Stimulated activated naive CD4-positive, alpha-beta T cell treated with Interleukin-2 at 50 U/mL for 16 hours (primary cell): ENCODE results near the gene GRK1.

Experiments used
- DNase-seq: peaks from one replicate; lab custom pipeline; 2025; lab: John Stamatoyannopoulos, UW

The GRK1 gene

GRCh38 chr13:113758651-113759524 lies 91.9 kb downstream of the GRK1 start, which contains the start of gene TMEM255B:
TSS of gene TMEM255B (plus strand) at chr13:113759226. CDS start at chr13:113759270, 44 bp downstream.
- peak; percentile 72 for DNase-seq

- DNase-seq = no peak
These were observed 92.6 kb downstream of the GRK1 start for GRCh38 chr13:113759525-113760137.

DNA sequence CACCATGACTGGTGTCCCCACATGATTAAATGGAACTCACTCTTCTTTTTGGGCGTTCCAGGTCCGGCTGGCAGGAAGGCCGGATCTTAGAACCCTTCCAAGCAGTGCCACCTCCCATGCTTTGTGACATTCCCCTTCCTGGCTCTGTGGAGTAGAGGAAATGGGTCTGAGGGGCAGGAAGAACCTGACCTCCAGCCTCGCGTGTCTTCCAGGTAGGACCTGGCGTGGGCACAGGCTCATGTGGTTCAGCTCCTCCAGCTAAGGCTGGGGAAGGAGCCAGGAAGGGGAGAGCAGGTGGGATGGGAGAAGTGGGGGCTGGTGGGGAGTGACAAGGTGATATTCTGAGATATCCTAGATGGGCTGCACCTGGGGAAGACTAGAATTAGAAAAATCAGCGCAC lies 94.1 kb downstream of the GRK1 start:
- DNase-seq = no peak

GRCh38 chr13:113762075-113762474 lies 95.1 kb downstream of the GRK1 start:
- no peak for DNase-seq

DNA sequence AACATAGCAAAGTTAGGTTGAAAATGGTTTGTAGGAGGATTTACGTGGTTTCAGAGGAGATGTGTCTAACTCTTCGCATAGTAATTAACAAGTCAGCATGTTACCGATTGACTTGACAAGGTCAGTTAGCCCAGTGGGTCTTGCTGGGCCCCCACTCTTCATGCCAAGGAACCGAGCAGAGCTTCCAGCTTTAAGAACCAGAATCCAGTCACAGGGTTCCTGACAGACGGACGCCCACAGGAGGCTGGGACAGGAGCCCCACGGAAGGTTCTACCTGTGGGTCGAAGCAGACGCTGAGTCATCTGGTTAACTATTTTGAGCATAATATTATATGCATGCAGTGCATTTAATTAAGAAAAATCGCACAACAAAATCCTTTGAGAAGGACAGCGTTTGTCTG lies 95.5 kb downstream of the GRK1 start:
- DNase-seq = no peak

- no peak for DNase-seq
These were observed 96.2 kb downstream of the GRK1 start for GRCh38 chr13:113763254-113763653.

DNA sequence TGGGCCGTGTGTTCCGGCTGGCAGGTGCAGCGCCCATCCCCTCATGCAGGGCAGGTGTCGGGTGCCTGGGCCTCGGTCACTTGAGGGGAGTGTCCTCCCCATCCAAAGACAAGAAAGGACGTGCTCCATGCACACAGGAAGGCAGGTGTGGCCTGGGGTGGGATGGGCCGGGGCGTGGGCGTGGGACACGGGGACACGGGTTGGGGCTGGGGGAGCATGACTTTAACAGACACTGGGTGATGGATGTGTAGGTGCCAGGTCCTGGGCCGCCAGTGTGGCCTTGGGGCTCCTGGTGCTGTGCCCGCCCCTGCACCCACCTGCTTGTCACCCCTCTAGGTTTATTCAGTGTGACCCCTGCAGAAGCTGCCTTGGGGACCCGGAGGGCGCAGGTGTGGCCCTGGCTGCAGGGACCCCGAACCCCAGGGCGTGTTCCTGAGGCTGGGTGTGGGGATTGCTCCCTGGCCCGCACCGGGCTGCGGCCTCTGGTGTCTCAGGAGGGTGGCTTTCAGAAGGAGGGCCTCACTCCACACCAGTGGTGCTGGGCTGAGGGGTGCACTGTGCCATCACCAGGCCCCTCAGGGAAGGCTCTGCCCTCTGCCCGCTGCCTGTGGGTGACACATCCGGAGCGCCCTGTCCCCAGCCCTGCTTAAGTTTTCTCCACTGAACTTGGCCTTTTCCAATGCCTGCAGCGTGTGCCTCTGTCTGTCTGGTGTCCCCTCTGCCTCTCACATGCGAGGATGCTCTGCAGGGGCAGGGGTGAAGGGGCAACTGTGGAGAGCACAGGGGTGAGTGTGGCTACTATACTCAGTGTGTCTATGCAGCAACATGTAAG lies 97.2 kb downstream of the GRK1 start:
- DNase-seq = no peak

DNA sequence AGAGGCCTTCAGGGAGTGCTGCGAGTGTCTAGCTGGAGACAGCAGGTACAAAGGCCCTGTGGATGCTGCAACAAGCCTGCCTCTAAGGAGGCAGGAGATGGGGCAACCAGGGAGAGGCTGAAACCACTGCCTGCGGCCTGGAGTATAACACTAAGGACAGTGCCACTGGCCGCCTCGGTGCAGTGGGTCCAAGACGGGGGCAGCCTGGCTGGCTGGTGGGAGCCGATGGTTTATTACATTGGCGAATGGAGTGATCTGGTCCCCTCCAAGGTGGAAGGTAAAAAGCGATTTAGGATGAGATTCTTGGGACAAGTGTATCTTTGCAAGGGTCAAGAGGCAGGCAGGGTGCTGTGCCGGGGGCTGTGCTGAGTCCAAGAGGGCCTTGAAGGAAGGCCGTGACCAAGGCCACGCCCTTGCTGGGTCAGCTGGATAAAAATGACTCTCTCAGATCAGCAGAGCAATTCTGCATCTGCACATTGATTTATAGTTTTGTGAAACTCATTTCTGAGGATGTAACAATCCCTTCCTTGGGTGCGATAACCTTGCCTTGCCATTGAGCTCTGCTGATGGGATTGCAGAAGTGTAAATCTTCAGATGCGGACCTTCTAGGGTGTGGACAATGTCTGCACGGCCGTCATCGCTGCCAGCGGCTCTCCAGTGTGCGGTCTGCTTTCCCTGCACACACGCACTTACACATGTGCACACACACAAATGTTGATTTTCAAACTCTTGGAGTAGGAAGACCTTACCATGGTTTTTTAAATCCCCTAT lies 98.0 kb downstream of the GRK1 start:
- DNase-seq = no peak

DNA sequence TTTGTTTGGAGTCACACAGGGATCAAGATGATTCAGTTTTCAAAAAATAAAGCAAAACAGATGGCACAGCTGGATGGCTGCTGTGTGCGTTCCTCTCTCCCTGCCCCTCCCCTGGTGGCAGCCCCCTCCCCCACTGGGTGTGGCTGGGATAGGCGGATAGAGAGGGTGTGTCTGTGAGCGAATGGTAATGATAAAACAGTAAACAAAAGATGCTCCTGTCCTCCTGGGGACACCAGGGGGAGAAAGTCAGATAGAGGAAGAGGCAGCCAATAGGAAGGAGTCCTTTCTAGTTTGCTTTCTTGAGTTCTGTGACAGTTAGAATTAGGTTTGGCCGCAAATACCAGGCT lies 98.5 kb downstream of the GRK1 start:
- no peak for DNase-seq

- no peak for DNase-seq
These were observed 99.2 kb downstream of the GRK1 start for GRCh38 chr13:113766035-113766800.

GRCh38 chr13:113767366-113767765 lies 100.3 kb downstream of the GRK1 start:
- no peak for DNase-seq

- DNase-seq = no peak
These were observed 101.2 kb downstream of the GRK1 start for GRCh38 chr13:113768018-113768905.

DNA sequence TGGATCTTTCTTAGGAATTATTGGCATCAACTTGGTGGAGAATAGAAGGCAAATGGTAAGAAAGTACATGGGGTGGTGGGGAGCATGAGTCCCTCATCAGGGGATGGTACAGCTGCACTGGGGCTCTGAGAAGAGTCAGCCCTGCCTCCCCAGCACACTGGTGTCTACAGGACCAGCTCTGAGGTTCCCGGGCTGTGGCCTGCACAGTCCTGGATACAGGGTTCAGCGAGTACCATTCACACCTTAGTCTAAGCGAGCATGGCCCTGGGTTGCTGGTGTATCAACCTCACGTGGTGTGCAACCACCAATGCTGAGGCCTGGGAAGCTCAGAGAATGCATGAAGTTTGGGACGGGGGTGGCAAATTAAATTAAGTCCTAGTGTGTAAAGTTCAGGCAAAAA lies 102.1 kb downstream of the GRK1 start:
- no peak for DNase-seq

- DNase-seq = no peak
These were observed 102.9 kb downstream of the GRK1 start for GRCh38 chr13:113769881-113770280.

DNA sequence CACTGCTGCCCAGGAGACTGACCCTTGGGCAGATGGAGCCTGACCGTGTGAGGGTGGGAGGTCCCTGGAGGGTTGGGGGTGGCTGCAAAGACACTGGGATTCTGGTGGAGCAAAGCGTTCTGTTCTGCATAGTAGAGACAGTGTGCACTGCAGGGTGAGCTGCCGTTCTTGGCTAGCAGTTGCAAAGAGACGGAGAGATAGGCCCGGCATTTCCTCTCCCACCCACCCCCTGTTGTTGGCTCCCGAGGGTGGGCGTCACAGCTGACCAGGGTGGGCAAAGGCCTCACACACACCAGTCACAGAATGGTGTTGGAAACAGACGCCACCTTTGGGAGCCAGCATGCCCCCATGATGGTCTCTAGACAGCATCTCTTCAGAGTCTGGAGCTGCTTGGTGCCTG lies 103.4 kb downstream of the GRK1 start:
- DNase-seq = no peak

GRCh38 chr13:113770937-113771336 lies 103.9 kb downstream of the GRK1 start:
- DNase-seq = no peak

GRCh38 chr13:113771709-113772331 lies 104.8 kb downstream of the GRK1 start:
- no peak for DNase-seq

- no peak for DNase-seq
These were observed 107.4 kb downstream of the GRK1 start for GRCh38 chr13:113774177-113775107.
